HG03342 (cell line): ENCODE results near the gene WRAP73.

Experiments
- ATAC-seq: cut with Tn5 transposase; IDR thresholded peaks from one replicate; pipeline ENCODE4 v1.9.1; 2021; ENCODE audit warnings: mild to moderate bottlenecking, moderate library complexity; ENCODE audit not compliant: unreplicated experiment

The WRAP73 gene

DNA sequence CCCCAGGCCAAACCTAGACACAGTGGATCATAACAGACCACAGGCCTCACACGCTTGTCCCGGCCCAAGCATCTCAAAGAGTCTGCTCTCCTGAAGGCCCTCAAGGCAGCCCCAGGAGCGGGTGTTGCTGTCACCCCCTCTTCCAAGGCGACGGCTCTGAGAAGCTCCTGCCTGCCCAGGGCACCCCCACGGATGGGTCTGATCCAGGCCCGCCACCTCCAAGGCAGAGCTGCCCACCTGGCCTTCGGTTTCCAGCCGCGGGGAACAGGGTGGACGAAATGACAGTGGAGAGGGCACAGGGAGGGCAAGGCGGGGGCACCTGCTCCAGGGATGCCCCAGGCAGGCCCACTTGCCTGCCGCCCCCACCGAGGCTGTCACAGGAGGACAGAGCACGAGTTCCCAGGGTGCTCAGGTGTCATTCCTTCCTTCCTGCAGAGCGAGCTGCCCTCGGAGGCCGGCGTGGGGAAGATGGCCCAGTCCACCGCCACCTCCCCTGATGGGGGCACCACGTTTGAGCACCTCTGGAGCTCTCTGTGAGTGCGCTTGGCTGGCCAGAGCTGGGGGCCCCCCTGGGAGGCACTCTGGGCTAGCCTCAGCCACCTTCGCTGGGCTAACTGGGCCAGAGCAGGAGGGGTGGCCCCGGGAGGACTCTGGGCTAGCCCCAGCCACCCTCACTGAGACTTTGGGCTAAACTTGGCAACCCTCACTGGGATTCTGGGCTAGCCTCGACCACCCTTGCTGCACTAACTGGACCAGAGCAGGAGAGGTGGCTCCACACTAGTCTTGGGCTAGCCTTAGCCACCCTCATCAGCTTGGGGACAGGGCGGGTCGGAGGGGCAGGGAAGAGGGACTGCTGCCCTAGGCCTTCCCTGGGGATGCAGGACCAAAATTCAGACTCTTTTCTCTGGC lies 32.2 kb upstream of the WRAP73 start:
- ATAC-seq = no peak

- ATAC-seq = no peak
These were observed 31.5 kb upstream of the WRAP73 start for GRCh38 chr1:3681231-3681897.

GRCh38 chr1:3680488-3681230 lies 30.8 kb upstream of the WRAP73 start:
- no peak for ATAC-seq

- no peak for ATAC-seq
These were observed 30.0 kb upstream of the WRAP73 start for GRCh38 chr1:3679799-3680453.

DNA sequence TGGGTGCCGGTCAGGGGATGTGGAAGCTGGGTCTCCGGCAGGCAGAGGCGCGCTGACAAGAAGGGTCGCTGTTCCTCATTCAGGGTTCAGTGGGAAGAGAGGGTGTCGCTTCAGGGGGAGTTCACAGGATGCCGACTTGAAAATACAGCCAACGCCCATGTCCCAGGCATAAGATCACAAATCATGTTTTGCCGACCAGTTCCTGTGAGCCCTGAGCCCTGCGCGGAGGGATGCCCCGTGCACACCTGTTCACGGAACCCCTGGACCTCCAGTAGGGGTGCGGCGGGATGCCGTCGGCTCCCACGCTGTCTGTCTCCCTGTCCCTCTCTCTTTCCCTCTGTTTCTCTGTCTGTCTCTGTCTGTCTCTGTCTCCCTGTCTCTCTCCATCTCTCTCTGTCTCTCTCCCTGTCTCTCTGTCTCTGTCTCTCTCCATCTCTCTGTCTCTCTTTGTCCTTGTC lies 29.2 kb upstream of the WRAP73 start:
- ATAC-seq = no peak

DNA sequence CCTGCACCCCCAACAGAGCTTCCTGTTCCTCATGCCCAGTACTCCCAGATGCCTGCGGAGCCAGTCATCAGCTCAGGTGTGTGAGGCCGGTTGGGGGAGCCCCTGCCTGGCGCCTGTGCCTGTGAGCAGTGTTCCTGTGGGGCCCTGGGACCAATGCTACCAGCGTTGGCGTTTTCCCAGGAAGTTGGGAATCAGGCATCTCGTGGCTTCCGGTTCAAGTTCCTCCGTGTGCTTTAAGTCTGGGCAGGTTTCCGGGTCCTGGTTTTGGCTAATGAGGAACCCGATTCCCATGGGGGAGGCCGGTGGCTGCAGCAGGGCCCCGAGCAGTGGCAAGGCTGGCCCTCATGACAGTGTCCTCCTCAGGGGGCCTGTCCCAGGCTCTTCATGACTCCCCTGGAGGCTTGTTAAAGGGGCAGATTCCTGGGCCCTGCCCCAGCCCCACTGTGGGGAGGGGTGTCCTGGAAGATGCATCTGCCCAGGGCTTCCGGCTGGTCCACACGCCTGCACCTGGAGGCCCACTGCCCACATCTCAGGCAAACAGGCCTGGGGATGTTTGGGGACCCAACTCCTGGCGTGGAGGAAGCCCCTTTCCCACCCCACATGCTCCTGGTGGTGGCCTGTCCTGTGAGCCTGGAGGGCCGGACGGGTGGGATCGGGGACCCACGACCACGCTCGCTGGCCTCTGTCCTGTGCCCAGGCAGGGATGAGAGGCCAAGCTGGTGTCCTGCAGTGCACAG lies 28.6 kb upstream of the WRAP73 start:
- ATAC-seq = no peak

- peak; percentile 5 for ATAC-seq
These were observed 27.6 kb upstream of the WRAP73 start for GRCh38 chr1:3677484-3677883.

DNA sequence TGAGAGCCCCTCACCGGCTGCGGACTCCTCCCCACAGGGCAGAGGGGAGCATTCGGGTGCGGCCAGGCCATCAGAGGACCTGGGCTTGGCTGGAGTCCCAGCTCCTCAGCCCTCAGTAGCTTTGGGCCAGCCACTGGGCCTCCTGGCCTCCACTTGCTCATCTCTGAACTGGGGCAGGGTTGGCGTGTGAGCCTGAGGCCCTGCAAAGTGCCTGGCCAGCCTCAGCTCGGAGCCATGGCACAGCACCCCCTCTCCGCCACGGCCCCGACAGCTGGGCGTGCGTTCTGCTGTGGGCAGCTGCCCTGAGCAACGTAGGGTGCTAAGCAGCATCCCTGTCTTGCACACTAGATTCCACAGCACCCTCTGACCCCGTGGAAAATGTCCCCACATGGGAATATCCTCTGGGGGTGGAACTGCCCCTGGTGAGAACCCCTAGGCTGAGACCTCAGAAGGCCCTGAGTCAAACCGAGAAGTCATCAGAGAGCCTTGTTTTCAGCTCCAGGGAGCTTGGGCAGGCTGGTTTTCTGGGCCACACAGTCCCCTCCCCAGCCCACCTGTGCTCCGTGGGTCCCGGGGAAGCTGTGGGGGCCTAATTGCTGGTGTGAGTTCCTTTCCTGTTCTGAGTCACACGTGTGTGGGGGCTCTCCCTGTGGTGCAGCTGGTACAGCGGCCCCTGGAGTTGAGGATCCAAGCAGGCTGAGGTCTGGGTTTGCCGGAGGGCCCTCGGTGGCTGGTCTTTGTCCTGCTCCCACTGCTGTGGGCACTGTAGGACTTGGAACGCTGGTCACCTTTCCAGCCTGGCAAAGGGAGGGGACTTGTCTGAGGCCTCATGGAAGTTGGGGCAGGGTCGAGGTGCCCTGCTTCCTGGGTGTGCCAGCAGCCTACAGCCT lies 26.9 kb upstream of the WRAP73 start:
- peak; percentile 62 for ATAC-seq

- ATAC-seq = no peak
These were observed 25.5 kb upstream of the WRAP73 start for GRCh38 chr1:3675436-3675835.

- no peak for ATAC-seq
These were observed 24.5 kb upstream of the WRAP73 start for GRCh38 chr1:3674100-3675094.

DNA sequence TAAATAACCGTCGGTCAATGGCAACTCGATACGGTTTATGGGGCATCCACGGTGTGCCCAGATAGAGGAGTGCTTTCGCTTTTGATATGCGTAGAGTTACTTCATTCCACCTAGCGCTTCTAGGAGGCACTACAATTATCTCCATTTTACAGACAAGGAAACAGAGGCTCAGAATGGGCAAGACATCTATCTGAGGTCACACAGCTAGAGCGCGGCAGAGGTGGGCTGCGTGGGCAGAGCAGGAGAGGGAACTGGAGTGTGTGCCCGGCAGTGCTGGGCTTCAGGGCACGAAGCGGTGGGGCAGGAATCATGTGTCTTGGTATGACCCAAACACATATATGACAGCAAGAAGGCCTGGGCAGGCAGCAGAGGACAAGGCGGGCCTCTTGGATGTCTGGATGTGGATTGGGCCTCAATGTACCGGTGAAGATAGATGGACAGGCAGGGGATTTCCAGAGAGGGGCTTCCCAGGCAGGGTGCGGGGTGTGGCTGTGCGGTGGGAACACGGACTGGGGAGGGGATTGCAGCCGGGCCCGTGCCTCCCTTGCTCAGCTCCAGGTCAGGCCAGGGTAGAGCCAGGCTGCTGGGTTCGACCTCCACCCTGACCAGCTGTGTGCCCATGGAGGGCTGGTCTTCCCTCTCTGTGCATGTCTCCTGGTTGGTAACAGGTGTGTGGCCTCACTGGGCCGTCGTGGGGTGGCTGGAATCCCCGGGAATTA lies 23.6 kb upstream of the WRAP73 start:
- no peak for ATAC-seq

- no peak for ATAC-seq
These were observed 23.1 kb upstream of the WRAP73 start for GRCh38 chr1:3672971-3673361.

- no peak for ATAC-seq
These were observed 22.5 kb upstream of the WRAP73 start for GRCh38 chr1:3672231-3672970.

- no peak for ATAC-seq
These were observed 21.7 kb upstream of the WRAP73 start for GRCh38 chr1:3671371-3672180.

- no peak for ATAC-seq
These were observed 20.9 kb upstream of the WRAP73 start for GRCh38 chr1:3670823-3671265.

DNA sequence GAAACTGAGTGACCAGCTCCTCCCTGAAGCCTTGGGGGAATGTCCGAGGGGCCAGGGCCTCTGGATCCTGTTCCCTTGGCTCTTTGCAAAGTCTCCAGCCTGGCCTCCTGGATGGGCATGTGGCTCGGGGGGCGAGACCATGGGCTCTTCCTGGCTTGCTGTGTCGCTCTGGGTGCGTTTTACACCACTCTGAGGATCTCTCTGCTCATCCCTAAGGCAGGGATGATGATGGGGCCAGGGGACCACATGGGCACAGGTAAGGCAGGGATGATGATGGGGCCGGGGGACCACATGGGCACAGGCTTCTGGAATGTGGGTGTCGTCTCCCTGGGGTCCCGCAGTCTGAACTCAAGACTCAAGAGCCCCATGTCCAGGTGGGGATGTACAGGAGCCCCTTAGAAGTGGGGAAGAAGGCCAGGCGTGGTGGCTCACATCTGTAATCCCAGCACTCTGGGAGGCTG lies 20.1 kb upstream of the WRAP73 start:
- no peak for ATAC-seq
